Right lobe of liver (tissue), 6 donors: ENCODE data around the gene CETN1. TPM values are rescaled to one million over a fixed set of nuclear protein-coding genes. Genes with fewer than 3 reads are reported as not detected.
A peak's percentile ranks its signal among the peaks of the same experiment; 100 is the strongest.

ENCODE experiments used
- ATAC-seq, 4 donors: fragments of 200-7000 bp; cut with Tn5 transposase; one replicate each; pipeline ENCODE4 v1.9.1; 2020; ENCODE audit warnings: mild to moderate bottlenecking in 4 of 4, moderate library complexity in 4 of 4
- DNase-seq, 3 donors: peaks; one replicate each; pipeline ENCODE4 v3.0.0-alpha.2; 2020
- H3K27ac ChIP-seq, 3 donors: fragments of 200-600 bp; one replicate each; pipeline ENCODE4 v1.8.0; 2022
- H3K27me3 ChIP-seq, 2 donors: fragments of 200-600 bp; one replicate each; pipeline ENCODE4 v1.8.0; 2022
- H3K36me3 ChIP-seq, 4 donors: fragments of 200-600 bp; sonication (generic) in 1 of 4; one replicate each; pipeline versions ENCODE4 v1.5.1 to v1.8.0; 2017 to 2022; ENCODE audit warnings: control low read depth in 1 of 4
- H3K4me1 ChIP-seq, 4 donors: fragments of 200-600 bp; sonication (generic) in 1 of 4; one replicate each; pipeline versions ENCODE4 v1.5.1 to v1.8.0; 2017 to 2022; ENCODE audit warnings: control low read depth in 1 of 4
- H3K4me3 ChIP-seq, 3 donors: fragments of 200-600 bp; one replicate each; pipeline ENCODE4 v1.8.0; 2022
- H3K9me3 ChIP-seq, 4 donors: fragments of 200-600 bp; sonication (generic) in 1 of 4; one replicate each; pipeline versions ENCODE4 v1.5.1 to v1.8.0; 2017 to 2022; ENCODE audit warnings: control low read depth in 1 of 4
- CTCF ChIP-seq, 4 donors: fragments of 200-600 bp in 3 of 4; fragments of 450-650 bp in 1 of 4; IDR thresholded peaks; one replicate each; pipeline versions ENCODE4 v1.5.1 to v1.8.0; 2016 to 2022; ENCODE audit warnings: antibody characterized with exemption in 4 of 4, mild to moderate bottlenecking in 2 of 4
- POLR2A ChIP-seq: fragments of 450-650 bp; IDR thresholded peaks from one replicate; pipeline ENCODE4 v1.6.1; 2017; ENCODE audit warnings: antibody characterized with exemption, mild to moderate bottlenecking
- WGBS: methylation state at CpG from one replicate; pipeline ENCODE4 v1.1.6; 2018; ENCODE audit warnings: low coverage, low lambda C conversion rate; ENCODE audit not compliant: insufficient coverage; ENCODE audit errors: missing lambda C conversion rate; 5-methylcytosine and 5-hydroxymethylcytosine counted together
- intact Hi-C, 2 donors: fragments of 100-400 bp; cut with DNase I; formaldehyde crosslinking; loops; one replicate each; pipeline versions ENCODE4 v1.11.2 to v1.14.1; 2022
- total RNA-seq, 6 experiments: library from RNA; depleted of rRNA in 2 of 6; stranded (reverse); fragments of >200 nt in 2 of 6; fragmentation: NEBNext Ultra II Directional in 3 of 6; extraction: Animal tissue kit (Norgen Biotek cat#: 25700) in 3 of 6; gene quantifications; one replicate each; pipeline versions ENCODE4 v1.1.0 to v1.2.4, GENCODE V29; 2016 to 2023
- donor health status: DM: no; HTN: yes; CAD: no.
- donor health status: DM: no; HTN: no; CAD: no.
- donor health status: DM: no; HTN: no; CAD: no.
- donor health status: DM: no; HTN: yes; CAD: no.
- donor health status: DM: no; HTN: yes; CAD: no.

The CETN1 gene
- total RNA-seq, 6 experiments from 2014 or later = not detected

GRCh38 chr18:604771-605170, 24.6 kb downstream of the CETN1 start:
- Histone ChIP-seq H3K27ac (no peak overlapping the region), H3K36me3 (no peaks in the 10 kb centered on the region), H3K4me1 (no peaks in the 10 kb centered on the region), H3K9me3 (no peaks in the 10 kb centered on the region), H3K4me3 (no peak overlapping the region), H3K27me3 (no peaks in the 10 kb centered on the region)
- intact Hi-C loops = no loop called here
- no peak for DNase-seq
- TF ChIP-seq POLR2A (no peak), CTCF (IDR thresholded peaks at IDR 0.05) (no peak)
- no peak for ATAC-seq
- 37% methylated on average over 5 of the region's 8 CpGs for WGBS

- no peak overlapping the region for H3K4me3 ChIP-seq
- no peaks in the 10 kb centered on the region for H3K27me3 ChIP-seq
- no peak for TF ChIP-seq CTCF (IDR thresholded peaks at IDR 0.05)
- no peak for TF ChIP-seq POLR2A
- H3K4me1 ChIP-seq = no peaks in the 10 kb centered on the region
- H3K36me3 ChIP-seq = no peaks in the 10 kb centered on the region
- intact Hi-C loops = no loop called here
- no peaks in the 10 kb centered on the region for H3K9me3 ChIP-seq
- peak in 2 of 4 donors; percentile 40 to 57 for ATAC-seq
- 85% methylated on average over 6 of the region's 7 CpGs for WGBS
- DNase-seq = no peak
- H3K27ac ChIP-seq = no peak overlapping the region
These were observed 27.8 kb downstream of the CETN1 start for GRCh38 chr18:607930-608329.

GRCh38 chr18:610214-610928, 30.2 kb downstream of the CETN1 start:
- no peaks in the 10 kb centered on the region for H3K9me3 ChIP-seq
- 74% methylated on average over 12 of the region's 15 CpGs for WGBS
- no peak for TF ChIP-seq POLR2A
- TF ChIP-seq CTCF (IDR thresholded peaks at IDR 0.05) = no peak
- ATAC-seq (no peak), DNase-seq (no peak)
- no peak overlapping the region for H3K4me3 ChIP-seq
- H3K36me3 ChIP-seq = no peaks in the 10 kb centered on the region
- H3K4me1 ChIP-seq = no peaks in the 10 kb centered on the region
- intact Hi-C loops = no loop called here
- no peak overlapping the region for H3K27ac ChIP-seq
- H3K27me3 ChIP-seq = no peaks in the 10 kb centered on the region

- WGBS = 69% methylated on average over 6 of the region's 7 CpGs
- Histone ChIP-seq H3K36me3 (no peaks in the 10 kb centered on the region), H3K4me1 (no peaks in the 10 kb centered on the region), H3K9me3 (no peaks in the 10 kb centered on the region), H3K27ac (no peak overlapping the region), H3K27me3 (no peaks in the 10 kb centered on the region), H3K4me3 (no peak overlapping the region)
- intact Hi-C loops = no loop called here
- no peak for ATAC-seq
- TF ChIP-seq POLR2A (no peak), CTCF (IDR thresholded peaks at IDR 0.05) (no peak)
- no peak for DNase-seq
These were observed 32.0 kb downstream of the CETN1 start for GRCh38 chr18:612156-612555.

- WGBS = 33% methylated on average over 1 of the region's 1 CpG
- no peak overlapping the region for H3K4me3 ChIP-seq
- H3K27ac ChIP-seq = no peak overlapping the region
- TF ChIP-seq CTCF (IDR thresholded peaks at IDR 0.05) (no peak), POLR2A (no peak)
- no peaks in the 10 kb centered on the region for H3K36me3 ChIP-seq
- no peaks in the 10 kb centered on the region for H3K9me3 ChIP-seq
- ATAC-seq (no peak), DNase-seq (no peak)
- H3K27me3 ChIP-seq = no peaks in the 10 kb centered on the region
- intact Hi-C loops = no loop called here
- no peaks in the 10 kb centered on the region for H3K4me1 ChIP-seq
These were observed 34.0 kb downstream of the CETN1 start for GRCh38 chr18:614193-614592.
